H1 (cell line): ENCODE data around the gene TUT4. TPM values are rescaled to one million over a fixed set of nuclear protein-coding genes. Genes with fewer than 3 reads are reported as not detected.

Experiments used
- CTCF ChIA-PET: fragments of 300-600 bp; sonication (Branson Sonifier 250); formaldehyde crosslinking; loops from one replicate; lab custom pipeline; 2021; ENCODE audit not compliant: partially characterized antibody; lab: Charles Lee
- POLR2A ChIA-PET: fragments of 300-600 bp; sonication (Branson Sonifier 250); formaldehyde crosslinking; loops from one replicate; lab custom pipeline; 2021; ENCODE audit warnings: inconsistent platforms; ENCODE audit not compliant: partially characterized antibody; lab: Charles Lee
- DNase-seq, 2 experiments: peaks; one replicate each; pipeline versions ENCODE4 v3.0.0 to v3.0.0-alpha.2; 2010 to 2022; ENCODE audit warnings: low spot score in 2 of 2, low read depth in 1 of 2, mixed read lengths in 1 of 2
- FAIRE-seq: peaks from 2 replicates; lab custom pipeline; 2011; peaks lifted over from hg19 to GRCh38; lab: Jason Lieb, UNC
- H2AFZ ChIP-seq: 2 replicates; pipeline ENCODE4 v1.8.1; 2012; ENCODE audit warnings: low read length, inconsistent platforms
- H2AK5ac ChIP-seq: 2 replicates; pipeline ENCODE4 v1.6.1; 2013; ENCODE audit warnings: low read depth, low read length
- H2BK120ac ChIP-seq: replicated peaks from 2 replicates; pipeline ENCODE3; 2013; ENCODE audit warnings: low read depth, low read length, inconsistent platforms
- H2BK12ac ChIP-seq: 2 replicates; pipeline ENCODE4 v1.6.1; 2013; ENCODE audit warnings: low read depth, low read length
- H2BK15ac ChIP-seq: 2 replicates; pipeline ENCODE4 v1.6.1; 2013; ENCODE audit warnings: low read length
- H2BK20ac ChIP-seq: 2 replicates; pipeline ENCODE4 v1.6.1; 2013; ENCODE audit warnings: low read length
- H2BK5ac ChIP-seq: 2 replicates; pipeline ENCODE4 v1.6.1; 2013; ENCODE audit warnings: low read depth, low read length
- H3K14ac ChIP-seq: 2 replicates; pipeline ENCODE4 v1.6.1; 2013; ENCODE audit warnings: inconsistent platforms; ENCODE audit not compliant: insufficient read length
- H3K18ac ChIP-seq: 2 replicates; pipeline ENCODE4 v1.6.1; 2013; ENCODE audit warnings: low read length; ENCODE audit errors: extremely low read depth
- H3K23ac ChIP-seq: 2 replicates; pipeline ENCODE4 v1.6.1; 2013; ENCODE audit warnings: inconsistent platforms; ENCODE audit not compliant: insufficient read length
- H3K23me2 ChIP-seq: 2 replicates; pipeline ENCODE4 v1.6.1; 2013; ENCODE audit warnings: low read depth, low read length
- H3K27ac ChIP-seq: 2 replicates; pipeline ENCODE4 v1.6.1; 2011; ENCODE audit warnings: low read depth, low read length, inconsistent platforms
- H3K27me3 ChIP-seq, 4 experiments: replicated peaks in 1 of 4; 1 replicate in 1 of 4; 2 replicates in 3 of 4; pipeline versions ENCODE4 v1.6.1 to v1.8.1; 2011 to 2013; ENCODE audit warnings: low read length in 3 of 4, mild to moderate bottlenecking in 3 of 4, inconsistent platforms in 2 of 4, mixed read lengths in 2 of 4, moderate library complexity in 1 of 4; ENCODE audit not compliant: control insufficient read depth in 3 of 4, insufficient read depth in 3 of 4; ENCODE audit errors: extremely low read depth in 1 of 4
- H3K36me3 ChIP-seq, 4 experiments: 2 replicates each; pipeline versions ENCODE4 v1.6.1 to v1.8.1; 2011 to 2013; ENCODE audit warnings: mild to moderate bottlenecking in 4 of 4, low read length in 3 of 4, moderate library complexity in 2 of 4, control low read depth in 1 of 4, inconsistent platforms in 1 of 4; ENCODE audit not compliant: insufficient read depth in 4 of 4, control insufficient read depth in 2 of 4
- H3K4ac ChIP-seq: replicated peaks from 2 replicates; pipeline ENCODE3; 2013; ENCODE audit warnings: low read length, low read depth, mixed read lengths, inconsistent platforms; ENCODE audit not compliant: insufficient read length
- H3K4me1 ChIP-seq, 4 experiments: replicated peaks in 1 of 4; 1 replicate in 1 of 4; 2 replicates in 3 of 4; pipeline versions ENCODE4 v1.6.1 to v1.8.1; 2011 to 2013; ENCODE audit warnings: low read length in 3 of 4, inconsistent platforms in 2 of 4, mixed read lengths in 1 of 4; ENCODE audit not compliant: insufficient read depth in 4 of 4, control insufficient read depth in 3 of 4
- H3K4me2 ChIP-seq, 2 experiments: 2 replicates each; pipeline versions ENCODE4 v1.6.1 to v1.8.1; 2011 to 2013; ENCODE audit warnings: low read depth in 2 of 2, low read length in 2 of 2, control low read depth in 1 of 2, inconsistent platforms in 1 of 2, mild to moderate bottlenecking in 1 of 2; ENCODE audit not compliant: insufficient read depth in 1 of 2
- H3K4me3 ChIP-seq, 4 experiments: fragments of 200-600, 300-600 bp in 1 of 4; sonication (generic), shearing (Covaris generic), sonication (Bioruptor Twin) in 1 of 4; 2 replicates each; pipeline versions ENCODE4 v1.5.1 to v1.8.1; 2011 to 2016; ENCODE audit warnings: low read length in 4 of 4, low read depth in 3 of 4, control low read depth in 2 of 4, inconsistent platforms in 2 of 4, mild to moderate bottlenecking in 2 of 4, mixed read lengths in 1 of 4, moderate library complexity in 1 of 4; ENCODE audit not compliant: insufficient read depth in 2 of 4; ENCODE audit errors: extremely low read depth in 1 of 4
- H3K56ac ChIP-seq: replicated peaks from 2 replicates; pipeline ENCODE3; 2013; ENCODE audit warnings: low read depth, mild to moderate bottlenecking, mixed read lengths, low read length, inconsistent platforms; ENCODE audit not compliant: insufficient read length
- H3K79me1 ChIP-seq: 2 replicates; pipeline ENCODE4 v1.6.1; 2013; ENCODE audit warnings: low read depth, low read length, control low read depth
- H3K79me2 ChIP-seq, 2 experiments: 2 replicates each; pipeline versions ENCODE4 v1.6.1 to v1.8.1; 2012 to 2013; ENCODE audit warnings: low read length in 2 of 2, mild to moderate bottlenecking in 2 of 2, inconsistent platforms in 1 of 2; ENCODE audit not compliant: insufficient read depth in 2 of 2, control insufficient read depth in 1 of 2
- H3K9ac ChIP-seq, 4 experiments: replicated peaks in 1 of 4; 1 replicate in 1 of 4; 2 replicates in 3 of 4; pipeline versions ENCODE4 v1.6.1 to v1.8.1; 2011 to 2013; ENCODE audit warnings: low read depth in 3 of 4, low read length in 3 of 4, control low read depth in 2 of 4, mild to moderate bottlenecking in 2 of 4, moderate library complexity in 2 of 4, inconsistent platforms in 1 of 4; ENCODE audit errors: extremely low read depth in 1 of 4
- H3K9me3 ChIP-seq, 2 experiments: 2 replicates each; pipeline versions ENCODE4 v1.6.1 to v1.8.1; 2012 to 2013; ENCODE audit warnings: mild to moderate bottlenecking in 2 of 2, moderate library complexity in 2 of 2, control low read depth in 1 of 2, inconsistent platforms in 1 of 2, low read depth in 1 of 2, low read length in 1 of 2, mixed read lengths in 1 of 2; ENCODE audit not compliant: insufficient read depth in 2 of 2
- H4K20me1 ChIP-seq, 2 experiments: replicated peaks in 1 of 2; 2 replicates each; pipeline versions ENCODE3 to v1.8.1; 2011 to 2013; ENCODE audit warnings: inconsistent platforms in 2 of 2, low read length in 2 of 2, mild to moderate bottlenecking in 1 of 2; ENCODE audit not compliant: insufficient read depth in 2 of 2, control insufficient read depth in 1 of 2
- H4K5ac ChIP-seq: 2 replicates; pipeline ENCODE4 v1.6.1; 2013; ENCODE audit warnings: low read length, low read depth, mixed read lengths, inconsistent platforms; ENCODE audit not compliant: insufficient read length
- H4K8ac ChIP-seq: 2 replicates; pipeline ENCODE4 v1.8.0; 2013; ENCODE audit warnings: mild to moderate bottlenecking, moderate library complexity, low read length, inconsistent platforms; ENCODE audit not compliant: insufficient read depth; ENCODE audit errors: extremely low read depth
- H4K91ac ChIP-seq: replicated peaks from 2 replicates; pipeline ENCODE3; 2013; ENCODE audit warnings: low read length, mixed read lengths, inconsistent platforms; ENCODE audit not compliant: insufficient read length
- CBX5 ChIP-seq: fragments of 300-800, 300-1000 bp; sonication (generic); IDR thresholded peaks from 2 replicates; pipeline ENCODE4 v1.7.1; 2016; ENCODE audit warnings: antibody characterized with exemption, low read length, low read depth
- CEBPB ChIP-seq: IDR thresholded peaks from 2 replicates; pipeline ENCODE4 v1.6.1; 2012; ENCODE audit warnings: low read depth, low read length
- CHD2 ChIP-seq: IDR thresholded peaks from 2 replicates; pipeline ENCODE4 v1.6.1; 2012; ENCODE audit warnings: low read length, improper control_type of control experiment
- CREB1 ChIP-seq: IDR thresholded peaks from 2 replicates; pipeline ENCODE4 v1.6.1; 2012; ENCODE audit warnings: inconsistent platforms
- CTCF ChIP-seq, 3 experiments: IDR thresholded peaks; 1 replicate in 2 of 3; 2 replicates in 1 of 3; pipeline versions ENCODE4 v1.5.1 to v1.6.1; 2011; ENCODE audit warnings: low read length in 3 of 3, mild to moderate bottlenecking in 3 of 3, inconsistent platforms in 2 of 3, low read depth in 1 of 3, moderate library complexity in 1 of 3; ENCODE audit not compliant: insufficient read depth in 1 of 3; ENCODE audit errors: control extremely low read depth in 1 of 3
- EZH2 ChIP-seq: fragments of 200-600 bp; sonication (generic); IDR thresholded peaks from 2 replicates; pipeline ENCODE4 v1.7.1; 2012; ENCODE audit warnings: low read depth, mild to moderate bottlenecking, moderate library complexity, low read length, inconsistent platforms; ENCODE audit not compliant: severe bottlenecking
- POU5F1 ChIP-seq: IDR thresholded peaks from 2 replicates; pipeline ENCODE4 v1.6.1; 2011; ENCODE audit warnings: low read depth, mild to moderate bottlenecking, low read length, moderate library complexity
- SIX5 ChIP-seq: IDR thresholded peaks from 2 replicates; pipeline ENCODE4 v1.6.1; 2011; ENCODE audit warnings: mild to moderate bottlenecking, low read depth, low read length
- ZNF274 ChIP-seq: IDR thresholded peaks from 2 replicates; pipeline ENCODE4 v1.7.0; 2012; ENCODE audit warnings: low read length, borderline replicate concordance; ENCODE audit errors: extremely low read depth
- WGBS, 2 experiments: shearing (Covaris generic) in 1 of 2; methylation state at CpG; one replicate each; pipeline versions ENCODE4 v1.1.6 to v1.1.7; 2013 to 2015; ENCODE audit warnings: low lambda C conversion rate in 2 of 2, mixed read lengths in 2 of 2, inconsistent platforms in 1 of 2, low coverage in 1 of 2, missing lambda C conversion rate in 1 of 2; ENCODE audit not compliant: insufficient replicate concordance in 2 of 2, insufficient coverage in 1 of 2, insufficient read length in 1 of 2; ENCODE audit errors: extremely low coverage in 1 of 2, missing lambda C conversion rate in 1 of 2; 5-methylcytosine and 5-hydroxymethylcytosine counted together
- polyA plus RNA-seq, 7 experiments: library from polyadenylated mRNA; depleted of rRNA in 3 of 7; stranded (reverse) in 5 of 7; unstranded in 2 of 7; fragments of >200 nt in 5 of 7; fragments of 200-250 nt in 2 of 7; gene quantifications; 1 replicate in 5 of 7; 2 replicates in 1 of 7; 4 replicates in 1 of 7; pipeline versions ENCODE4 v1.2.1 to v1.2.3, GENCODE V29; 2011 to 2013; ENCODE audit warnings: missing spikeins in 2 of 7, mixed read lengths in 2 of 7
- total RNA-seq: library from RNA; stranded (reverse); fragmentation: NEBNext Ultra II Directional; extraction: Animal tissue kit (Norgen Biotek cat#: 25700); gene quantifications from 2 replicates; pipeline ENCODE4 v1.2.1, GENCODE V29; 2021
- TF ChIP-seq, protein P1 (sequence below): IDR thresholded peaks from 2 replicates; pipeline ENCODE4 v1.6.1; 2011; ENCODE audit warnings: low read length, improper control_type of control experiment

TUT4 gene
- total and polyA plus RNA-seq, 2 of the 8 experiments (the other 6 are each of a cell fraction or from before 2014, with no cell fraction given) = 54.5 to 63.3 TPM

DNA sequence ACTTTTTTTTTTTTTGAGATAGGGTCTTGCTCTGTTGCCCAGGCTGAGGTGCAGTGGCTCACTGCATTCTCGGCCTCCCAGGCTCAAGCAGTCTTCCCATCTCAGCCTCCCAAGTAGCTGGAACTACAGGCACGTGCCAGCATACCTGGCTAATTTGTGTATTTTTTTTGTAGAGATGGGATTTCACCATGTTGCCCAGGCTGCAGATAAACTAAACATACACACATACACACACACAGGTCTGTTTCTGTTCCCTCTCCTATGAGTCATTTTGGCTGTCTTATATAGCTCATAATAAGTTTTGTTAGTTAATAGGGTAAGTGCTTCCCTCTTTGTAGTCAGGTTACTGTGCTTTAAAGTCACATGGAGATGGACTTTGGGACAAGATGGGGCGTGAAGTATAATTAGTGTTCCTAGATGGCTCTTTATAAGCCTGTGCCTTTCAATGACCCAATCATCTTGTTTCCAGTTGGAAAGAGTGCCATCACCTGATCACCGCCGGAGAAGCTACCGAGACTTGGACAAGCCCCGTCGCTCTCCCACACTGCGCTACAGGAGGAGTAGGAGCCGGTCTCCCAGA, 139.4 kb downstream of the TUT4 start:
- POLR2A ChIA-PET = interaction anchor here (0.6 to 10.6 kb wide), 4 partner anchors 11 to 299 kb away, joined by 3 to 82 read pairs (median 3); partner anchors contain the start of genes ORC1 and PRPF38A
- Histone ChIP-seq H3K23me2 (no peaks in the 10 kb centered on the region), H4K8ac (no peak overlapping the region), H3K14ac (no peak overlapping the region), H3K4ac (no peak overlapping the region), H3K4me1 (no peaks in the 10 kb centered on the region), H3K27ac (no peak overlapping the region), H3K9me3 (no peaks in the 10 kb centered on the region), H3K79me2 (no peaks in the 10 kb centered on the region), H3K9ac (no peak overlapping the region), H2BK15ac (no peak overlapping the region), H4K20me1 (peaks cover 0 to 1% of the 10 kb centered on the region in 2 experiments), H2BK20ac (no peak overlapping the region), H2BK120ac (no peak overlapping the region), H3K56ac (no peak overlapping the region), H3K18ac (no peak overlapping the region), H3K27me3 (no peaks in the 10 kb centered on the region), H2AFZ (no peak overlapping the region), H2BK12ac (no peak overlapping the region), H3K36me3 (peaks cover 38 to 89% (median 73%) of the 10 kb centered on the region in 4 experiments), H4K91ac (no peak overlapping the region), H4K5ac (no peak overlapping the region), H3K23ac (no peak overlapping the region), H2AK5ac (no peak overlapping the region), H2BK5ac (no peak overlapping the region), H3K4me3 (no peak overlapping the region), H3K79me1 (no peaks in the 10 kb centered on the region), H3K4me2 (no peak overlapping the region)
- WGBS, 2 experiments = 93% methylated on average over 10 of the region's 10 CpGs; no CpG with 5 or more reads in 1 of the 2 experiments
- no peak for DNase-seq
- CTCF ChIA-PET = interaction anchor here (0.7 kb wide), 1 partner anchor 1898 kb away, joined by 4 read pairs; no protein-coding TSS in a partner anchor
- FAIRE-seq = no peak
- TF ChIP-seq SIX5 (no peak), CEBPB (no peak), ZNF274 (no peak), CTCF (IDR thresholded peaks at IDR 0.05; ENCODE audit: control extremely low read depth in 1 of 3, insufficient read depth in 1 of 3, low read depth in 1 of 3, low read length in 3 of 3) (no peak), EZH2 (no peak), CREB1 (no peak), POU5F1 (no peak), CBX5 (no peak), CHD2 (no peak)
- TF ChIP-seq, protein P1, sequence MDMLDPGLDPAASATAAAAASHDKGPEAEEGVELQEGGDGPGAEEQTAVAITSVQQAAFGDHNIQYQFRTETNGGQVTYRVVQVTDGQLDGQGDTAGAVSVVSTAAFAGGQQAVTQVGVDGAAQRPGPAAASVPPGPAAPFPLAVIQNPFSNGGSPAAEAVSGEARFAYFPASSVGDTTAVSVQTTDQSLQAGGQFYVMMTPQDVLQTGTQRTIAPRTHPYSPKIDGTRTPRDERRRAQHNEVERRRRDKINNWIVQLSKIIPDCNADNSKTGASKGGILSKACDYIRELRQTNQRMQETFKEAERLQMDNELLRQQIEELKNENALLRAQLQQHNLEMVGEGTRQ = no peak
